PC-9 (cell line): ENCODE measurements around the gene KMT5C. TPM values are rescaled to one million over a fixed set of nuclear protein-coding genes. Genes with fewer than 3 reads are reported as not detected.

Source experiments
- BruUV-seq: library from RNA; stranded (reverse); fragments of 400-500 nt; replicated peaks from 2 replicates; lab custom pipeline; 2021; lab: Mats Ljungman, UMichigan
- CTCF ChIA-PET: fragments of 300-600 bp; sonication (Branson Sonifier 250); formaldehyde crosslinking; loops from one replicate; lab custom pipeline; 2022; ENCODE audit warnings: antibody characterized with exemption; lab: Charles Lee
- POLR2A ChIA-PET: fragments of 300-600 bp; sonication (Branson Sonifier 250); formaldehyde crosslinking; loops from one replicate; lab custom pipeline; 2022; ENCODE audit warnings: antibody characterized with exemption; ENCODE audit not compliant: unreplicated experiment; lab: Charles Lee
- DNase-seq, 2 experiments: peaks; one replicate each; pipeline versions ENCODE4 v3.0.0 to v3.0.0-alpha.2; 2015 to 2022; ENCODE audit warnings: mixed read lengths in 1 of 2
- H2AFZ ChIP-seq: fragments of 200-600 bp; sonication (generic); 2 replicates; pipeline ENCODE4 v1.8.1; 2017; ENCODE audit warnings: antibody characterized with exemption
- H3F3A ChIP-seq: fragments of 200-600 bp; sonication (generic); 2 replicates; pipeline ENCODE4 v1.8.1; 2017; ENCODE audit warnings: antibody characterized with exemption, mild to moderate bottlenecking, low read depth; ENCODE audit not compliant: insufficient read depth
- H3K27ac ChIP-seq: fragments of 200-600 bp; sonication (generic); 2 replicates; pipeline ENCODE4 v1.6.1; 2016; ENCODE audit warnings: mixed run types
- H3K27me3 ChIP-seq: fragments of 200-600 bp; sonication (generic); 2 replicates; pipeline ENCODE4 v1.6.1; 2016; ENCODE audit warnings: low read depth, mixed run types; ENCODE audit not compliant: insufficient read depth
- H3K36me3 ChIP-seq: fragments of 200-600 bp; sonication (generic); 2 replicates; pipeline ENCODE4 v1.6.1; 2016; ENCODE audit warnings: low read depth, mixed run types
- H3K4me1 ChIP-seq: fragments of 200-600 bp; sonication (generic); replicated peaks from 2 replicates; pipeline ENCODE4 v1.6.1; 2016; ENCODE audit warnings: mixed run types; ENCODE audit not compliant: insufficient read depth
- H3K4me2 ChIP-seq: fragments of 200-600 bp; sonication (generic); 2 replicates; pipeline ENCODE4 v1.6.1; 2017; ENCODE audit warnings: mixed run types
- H3K4me3 ChIP-seq: fragments of 200-600 bp; sonication (generic); 2 replicates; pipeline ENCODE4 v1.6.1; 2016; ENCODE audit warnings: mixed run types
- H3K79me2 ChIP-seq: fragments of 200-600 bp; sonication (generic); 2 replicates; pipeline ENCODE4 v1.6.1; 2017; ENCODE audit warnings: low read depth, mixed run types
- H3K9me2 ChIP-seq: fragments of 200-600 bp; sonication (generic); 2 replicates; pipeline ENCODE4 v1.8.1; 2017; ENCODE audit warnings: mild to moderate bottlenecking; ENCODE audit not compliant: insufficient read depth
- H3K9me3 ChIP-seq: fragments of 200-600 bp; sonication (generic); 2 replicates; pipeline ENCODE4 v1.8.1; 2016; ENCODE audit warnings: low read depth; ENCODE audit not compliant: insufficient read depth
- H4K20me1 ChIP-seq: fragments of 200-600 bp; sonication (generic); 2 replicates; pipeline ENCODE4 v1.8.1; 2017; ENCODE audit not compliant: insufficient read depth
- EZH2 ChIP-seq: fragments of 200-600 bp; sonication (generic); IDR thresholded peaks from 2 replicates; pipeline ENCODE4 v1.8.0; 2017; ENCODE audit warnings: antibody characterized with exemption, low read depth
- intact Hi-C: fragments of 100-400 bp; cut with micrococcal nuclease; formaldehyde crosslinking; loops from one replicate; pipeline ENCODE4 v1.10.0; 2022; ENCODE audit not compliant: unreplicated experiment
- total RNA-seq: library from RNA; stranded (reverse); gene quantifications from 2 replicates; pipeline ENCODE4 v1.2.3, GENCODE V29; 2021
- TF ChIP-seq, protein P1 (sequence below): fragments of 200-600 bp; sonication (generic); conservative IDR thresholded peaks from 2 replicates; pipeline ENCODE4 v1.6.1; 2017; ENCODE audit warnings: mixed run types, antibody characterized with exemption, mild to moderate bottlenecking, moderate library complexity

The KMT5C gene
- total RNA-seq, 1 experiment from 2014 or later = 71.6 TPM

DNA sequence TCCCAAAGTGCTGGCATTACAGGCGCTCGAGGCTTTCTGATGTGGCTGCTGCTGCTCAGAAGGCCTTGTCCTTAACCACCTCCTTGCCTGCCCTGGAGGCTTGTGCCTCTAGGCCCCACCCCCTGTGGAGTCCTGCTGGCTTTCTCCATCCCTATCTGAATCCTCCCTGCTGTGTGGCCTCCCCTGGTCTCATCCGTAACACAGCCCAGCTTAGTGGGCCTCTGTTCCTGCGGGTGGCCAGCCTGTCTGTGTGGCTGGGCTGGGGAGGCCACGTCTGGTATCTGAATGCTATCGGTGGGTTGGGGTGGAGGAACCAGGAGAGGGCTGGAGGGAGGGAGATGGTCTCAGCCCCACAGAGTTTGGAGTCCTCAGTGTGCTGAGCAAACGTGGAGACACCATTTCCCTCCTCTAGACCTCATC is 50.8 kb downstream of the KMT5C start:
- BruUV-seq = no TSS peak
- Histone ChIP-seq H3K9me2 (no peaks in the 10 kb centered on the region), H3K4me2 (no peak overlapping the region), H3K4me3 (no peak overlapping the region), H4K20me1 (peaks cover 64% of the 10 kb centered on the region), H3K27ac (no peak overlapping the region), H3K36me3 (peaks cover 38% of the 10 kb centered on the region), H3F3A (peaks cover 85% of the 10 kb centered on the region), H3K27me3 (no peaks in the 10 kb centered on the region), H2AFZ (no peak overlapping the region), H3K4me1 (peaks cover 23% of the 10 kb centered on the region), H3K9me3 (no peaks in the 10 kb centered on the region), H3K79me2 (peaks cover 45% of the 10 kb centered on the region)
- intact Hi-C loops = no loop called here
- ChIA-PET CTCF (interaction anchor here (0.6 to 1.0 kb wide), 2 partner anchors 77 to 916 kb away, joined by 3 to 5 read pairs; no protein-coding TSS in a partner anchor), POLR2A (interaction anchor here (0.5 kb wide), 1 partner anchor 22 kb away, joined by 12 read pairs; no protein-coding TSS in a partner anchor)
- no peak for DNase-seq
- TF ChIP-seq, protein P1, sequence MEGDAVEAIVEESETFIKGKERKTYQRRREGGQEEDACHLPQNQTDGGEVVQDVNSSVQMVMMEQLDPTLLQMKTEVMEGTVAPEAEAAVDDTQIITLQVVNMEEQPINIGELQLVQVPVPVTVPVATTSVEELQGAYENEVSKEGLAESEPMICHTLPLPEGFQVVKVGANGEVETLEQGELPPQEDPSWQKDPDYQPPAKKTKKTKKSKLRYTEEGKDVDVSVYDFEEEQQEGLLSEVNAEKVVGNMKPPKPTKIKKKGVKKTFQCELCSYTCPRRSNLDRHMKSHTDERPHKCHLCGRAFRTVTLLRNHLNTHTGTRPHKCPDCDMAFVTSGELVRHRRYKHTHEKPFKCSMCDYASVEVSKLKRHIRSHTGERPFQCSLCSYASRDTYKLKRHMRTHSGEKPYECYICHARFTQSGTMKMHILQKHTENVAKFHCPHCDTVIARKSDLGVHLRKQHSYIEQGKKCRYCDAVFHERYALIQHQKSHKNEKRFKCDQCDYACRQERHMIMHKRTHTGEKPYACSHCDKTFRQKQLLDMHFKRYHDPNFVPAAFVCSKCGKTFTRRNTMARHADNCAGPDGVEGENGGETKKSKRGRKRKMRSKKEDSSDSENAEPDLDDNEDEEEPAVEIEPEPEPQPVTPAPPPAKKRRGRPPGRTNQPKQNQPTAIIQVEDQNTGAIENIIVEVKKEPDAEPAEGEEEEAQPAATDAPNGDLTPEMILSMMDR = no peak
- no peak for TF ChIP-seq EZH2

DNA sequence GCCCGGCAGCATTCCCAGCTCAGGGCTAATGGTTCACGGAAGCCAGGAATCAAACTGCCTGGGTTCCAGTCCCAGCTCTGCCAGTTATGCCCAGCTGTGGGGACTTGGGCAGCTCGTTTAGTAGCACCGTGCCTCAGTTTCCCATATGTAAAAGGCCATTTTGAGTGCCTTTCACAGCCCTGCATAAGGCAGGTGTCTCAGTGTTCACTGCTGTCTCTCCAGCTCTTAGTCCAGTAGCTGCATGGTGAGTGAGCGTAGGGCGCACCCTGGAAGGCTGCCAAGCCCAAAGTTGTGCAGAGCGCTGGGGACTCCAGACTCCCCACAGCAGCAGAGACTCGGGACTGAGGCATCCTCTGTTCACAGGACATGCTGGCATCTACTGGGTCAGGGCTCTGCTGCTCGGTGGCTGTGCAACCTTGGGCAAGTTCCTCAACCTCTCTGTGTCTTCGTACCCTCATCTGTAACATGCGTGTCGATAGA is 51.6 kb downstream of the KMT5C start:
- TF ChIP-seq EZH2 = no peak
- DNase-seq = no peak
- Histone ChIP-seq H3K27me3 (no peaks in the 10 kb centered on the region), H3K4me2 (no peak overlapping the region), H3K4me1 (peaks cover 23% of the 10 kb centered on the region), H4K20me1 (peaks cover 61% of the 10 kb centered on the region), H2AFZ (no peak overlapping the region), H3K79me2 (peaks cover 41% of the 10 kb centered on the region), H3K9me3 (no peaks in the 10 kb centered on the region), H3F3A (peaks cover 92% of the 10 kb centered on the region), H3K27ac (no peak overlapping the region), H3K9me2 (no peaks in the 10 kb centered on the region), H3K36me3 (peaks cover 38% of the 10 kb centered on the region), H3K4me3 (no peak overlapping the region)
- ChIA-PET POLR2A (interaction anchor here (0.5 to 0.6 kb wide), 2 partner anchors 19 to 23 kb away, joined by 6 to 12 read pairs; no protein-coding TSS in a partner anchor), CTCF (interaction anchor here (1.0 kb wide), 1 partner anchor 77 kb away, joined by 3 read pairs; no protein-coding TSS in a partner anchor)
- no TSS peak for BruUV-seq
- intact Hi-C loops = no loop called here

DNA sequence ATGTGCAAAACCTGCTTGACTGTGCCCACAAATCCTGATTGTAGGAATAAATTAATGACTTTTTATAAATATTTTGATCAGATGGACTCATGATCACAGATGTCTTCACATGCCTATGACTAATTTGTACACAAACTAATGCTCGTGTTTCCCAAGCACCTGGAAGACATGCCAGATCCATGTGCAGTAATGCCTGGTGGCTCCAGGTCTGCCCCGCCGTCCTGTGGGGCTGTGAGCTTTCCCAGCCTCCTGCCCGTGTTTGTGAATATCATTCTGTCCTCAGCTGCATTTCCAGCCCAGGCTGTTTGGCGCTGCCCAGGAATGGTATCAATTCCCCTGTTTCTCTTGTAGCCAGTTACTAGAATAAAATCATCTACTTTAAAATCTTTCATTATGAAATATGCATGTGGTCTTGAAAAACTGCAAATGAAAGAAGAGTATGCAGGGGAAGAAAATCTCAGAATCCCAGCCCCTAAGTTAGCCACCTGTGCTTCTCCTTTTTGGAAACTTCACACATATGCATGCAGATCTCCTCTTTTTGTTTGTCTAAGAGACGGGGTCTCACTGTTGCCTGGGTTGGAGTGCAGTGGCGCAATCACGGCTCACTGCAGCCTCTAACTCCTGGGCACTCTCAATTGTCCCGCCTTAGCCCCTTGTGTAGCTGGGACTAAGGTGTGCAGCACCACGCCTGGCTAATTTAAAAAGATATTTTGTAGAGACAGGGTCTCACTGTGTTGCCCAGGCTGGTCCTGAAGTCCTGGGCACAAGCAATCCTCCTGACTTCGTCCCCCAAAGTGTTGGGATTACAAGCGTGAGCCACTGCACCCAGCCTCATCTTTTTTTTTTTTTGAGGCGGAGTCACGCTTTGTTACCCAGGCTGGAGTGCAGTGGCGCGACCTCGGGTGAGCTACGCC is 52.3 kb downstream of the KMT5C start:
- H3K9me3 ChIP-seq = no peaks in the 10 kb centered on the region
- no peaks in the 10 kb centered on the region for H3K27me3 ChIP-seq
- CTCF ChIA-PET = no interaction called here
- H2AFZ ChIP-seq = no peak overlapping the region
- H3K4me1 ChIP-seq = peaks cover 20% of the 10 kb centered on the region
- H3K27ac ChIP-seq = no peak overlapping the region
- POLR2A ChIA-PET = interaction anchor here (0.6 kb wide), 1 partner anchor 20 kb away, joined by 6 read pairs; no protein-coding TSS in a partner anchor
- BruUV-seq = no TSS peak
- H4K20me1 ChIP-seq = peaks cover 54% of the 10 kb centered on the region
- DNase-seq = no peak
- intact Hi-C loops = no loop called here
- H3K79me2 ChIP-seq = peaks cover 34% of the 10 kb centered on the region
- TF ChIP-seq, protein P1 = no peak
- TF ChIP-seq EZH2 = no peak
- no peaks in the 10 kb centered on the region for H3K9me2 ChIP-seq
- H3K36me3 ChIP-seq = peaks cover 32% of the 10 kb centered on the region
- no peak overlapping the region for H3K4me2 ChIP-seq
- H3F3A ChIP-seq = peaks cover 87% of the 10 kb centered on the region
- no peak overlapping the region for H3K4me3 ChIP-seq
